Erythroblast (primary cell): ENCODE results near the gene ZNF438.
"Not testable (repeated sequence)": the region's sequence is repeated elsewhere in the genome, so short reads cannot be mapped to it uniquely, and the experiment has no call there.

Experiments used
- GATA1 ChIP-seq: IDR thresholded peaks from 2 replicates; pipeline ENCODE4 v1.6.1; 2011; ENCODE audit warnings: low read depth, mild to moderate bottlenecking, control low read depth, low read length, moderate library complexity
- POLR2A ChIP-seq: IDR thresholded peaks from 2 replicates; pipeline ENCODE4 v1.6.1; 2011; ENCODE audit warnings: mild to moderate bottlenecking, low read length

- TF ChIP-seq POLR2A, GATA1: not testable (repeated sequence)
Observed at GRCh38 chr10:30949218-30949617, 82.4 kb downstream of the ZNF438 start.
